HuH-7.5 (cell line): ENCODE data around the gene GPX2.

Source experiments
- DNase-seq: peaks from one replicate; pipeline ENCODE4 v3.0.0; 2011; ENCODE audit warnings: low spot score

The GPX2 gene

GRCh38 chr14:64912261-64912660, 30.3 kb downstream of the GPX2 start:
- DNase-seq: no peak

GRCh38 chr14:64910847-64911495, 31.6 kb downstream of the GPX2 start:
- DNase-seq: no peak

GRCh38 chr14:64906022-64906421, 36.5 kb downstream of the GPX2 start:
- DNase-seq: no peak

GRCh38 chr14:64899958-64900357, 42.6 kb downstream of the GPX2 start:
- DNase-seq: no peak

GRCh38 chr14:64891839-64892375, 50.6 kb downstream of the GPX2 start:
- peak; percentile 25 for DNase-seq

GRCh38 chr14:64891173-64891838, 51.2 kb downstream of the GPX2 start:
- no peak for DNase-seq

GRCh38 chr14:64889352-64889751, 53.2 kb downstream of the GPX2 start:
- no peak for DNase-seq
